Amniotic stem cell (primary cell): ENCODE data around the gene VPS54.
"Not testable (repeated sequence)": the region's sequence is repeated elsewhere in the genome, so short reads cannot be mapped to it uniquely, and the experiment has no call there.

Experiments used
- DNase-seq: peaks from one replicate; lab custom pipeline; 2025; lab: John Stamatoyannopoulos, UW

VPS54 gene

GRCh38 chr2:63992061-63992685, 27.1 kb downstream of the VPS54 start:
- no peak for DNase-seq

DNA sequence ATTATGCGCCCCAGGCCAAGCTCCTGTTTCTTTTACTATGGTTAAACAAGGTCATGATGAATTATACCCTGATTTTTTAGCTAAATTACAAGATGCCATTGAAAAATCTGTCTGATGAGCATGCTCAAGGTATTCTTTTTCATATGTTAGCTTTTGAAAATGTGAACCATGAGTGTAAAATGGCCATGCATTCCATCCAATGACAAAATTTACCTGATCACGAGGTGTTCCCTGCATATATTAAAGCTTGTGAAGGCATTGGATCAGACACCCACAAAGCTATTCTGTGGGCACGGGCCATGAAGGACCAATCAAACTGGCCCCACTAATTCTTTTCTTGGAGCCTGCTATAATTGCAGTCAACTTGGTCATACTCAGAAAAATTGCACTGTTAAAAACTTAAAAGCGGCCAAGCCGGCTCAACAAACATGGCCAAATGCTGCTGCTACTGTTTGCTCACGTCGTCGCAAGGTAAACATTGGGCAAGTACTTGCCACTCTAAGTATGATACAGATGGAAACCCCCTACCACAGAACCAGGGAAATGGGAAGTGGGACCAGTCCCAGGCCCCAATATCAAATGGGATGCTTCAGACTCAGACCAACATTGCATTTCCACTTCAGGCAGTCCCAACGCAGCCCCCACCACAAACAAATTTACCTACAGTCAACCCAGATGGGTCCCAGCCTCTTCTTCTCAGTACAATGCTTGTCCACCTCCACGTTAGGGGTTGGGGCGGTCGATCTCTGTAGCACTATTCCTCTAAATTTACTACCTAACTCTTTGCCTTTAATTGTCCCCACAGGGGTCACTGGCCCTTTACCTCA, 27.8 kb downstream of the VPS54 start:
- not testable (repeated sequence) for DNase-seq

GRCh38 chr2:63990072-63990471, 29.2 kb downstream of the VPS54 start:
- no peak for DNase-seq

DNA sequence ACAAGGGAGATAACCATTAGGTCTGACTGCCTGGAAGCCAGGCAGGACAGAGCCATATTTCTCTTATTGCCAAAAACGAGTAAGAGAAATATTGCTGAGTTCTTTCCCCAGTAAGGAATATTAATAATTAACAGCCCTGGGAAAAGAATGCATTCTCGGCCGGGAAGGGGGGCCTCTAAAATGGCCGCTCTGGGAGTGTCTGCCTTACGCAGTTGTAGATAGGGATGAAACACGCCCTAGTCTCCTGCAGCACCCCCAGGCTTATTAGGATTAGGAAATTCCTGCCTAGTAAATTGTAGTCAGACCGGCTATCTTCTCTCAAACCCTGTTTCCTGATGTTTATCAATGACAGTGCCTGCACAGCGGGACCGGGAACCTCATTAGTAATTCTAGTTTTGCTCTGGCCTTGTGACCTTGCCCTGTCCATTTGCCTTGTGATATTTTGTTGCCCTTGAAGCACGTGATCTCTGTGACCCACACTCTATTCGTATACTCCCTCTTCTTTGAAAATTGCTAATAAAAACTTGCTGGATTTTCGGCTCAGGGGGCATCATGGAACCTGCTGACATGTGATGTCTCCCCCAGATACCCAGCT, 30.3 kb downstream of the VPS54 start:
- DNase-seq = not testable (repeated sequence)

- DNase-seq = no peak
These were observed 34.4 kb downstream of the VPS54 start for GRCh38 chr2:63984606-63985359.

DNA sequence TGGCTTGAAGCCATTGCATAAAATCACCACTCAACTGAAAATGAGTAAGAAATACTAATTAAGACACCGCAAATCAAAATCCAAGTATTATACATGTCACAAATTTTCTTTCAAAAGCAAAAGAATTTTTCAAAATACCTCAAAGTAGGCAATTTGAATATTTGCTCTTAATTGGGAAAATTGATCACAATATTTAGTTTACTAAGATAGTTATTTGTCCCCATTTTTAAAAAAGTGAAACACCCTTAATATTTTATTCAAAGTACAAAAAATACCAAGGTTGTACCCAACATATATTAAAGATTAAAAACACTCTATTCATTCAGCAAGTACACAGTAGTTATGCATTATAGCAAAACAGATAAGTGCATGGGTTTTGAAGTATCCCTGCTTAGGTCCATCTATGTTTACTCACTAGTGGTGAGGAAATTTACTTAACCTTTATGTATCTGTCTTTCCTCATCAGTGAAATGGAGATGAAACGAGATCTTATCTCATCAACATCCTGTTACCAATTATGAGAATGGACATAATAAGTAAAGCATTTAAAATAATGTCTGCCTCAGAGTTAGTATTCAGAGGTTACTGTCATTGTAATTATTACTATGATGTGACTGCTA, 35.1 kb downstream of the VPS54 start:
- no peak for DNase-seq

DNA sequence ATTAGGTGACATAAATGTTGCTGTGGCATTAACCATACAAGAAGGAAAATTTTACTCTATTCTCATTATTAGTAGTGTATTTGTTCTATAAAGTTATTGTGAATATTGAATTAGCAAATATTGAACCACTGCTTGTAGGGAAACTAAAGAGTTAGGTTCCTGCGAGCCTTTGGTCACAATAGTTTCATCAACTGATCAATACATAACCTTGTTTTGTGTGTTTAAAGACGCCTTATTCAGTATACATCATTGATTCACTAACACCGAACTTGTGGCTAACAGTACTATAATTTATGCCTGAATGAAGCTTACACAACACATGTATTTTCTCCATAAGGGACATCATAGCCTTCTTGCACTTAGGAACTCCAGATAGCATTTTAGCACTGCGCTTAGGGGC, 36.9 kb downstream of the VPS54 start:
- DNase-seq = no peak

DNA sequence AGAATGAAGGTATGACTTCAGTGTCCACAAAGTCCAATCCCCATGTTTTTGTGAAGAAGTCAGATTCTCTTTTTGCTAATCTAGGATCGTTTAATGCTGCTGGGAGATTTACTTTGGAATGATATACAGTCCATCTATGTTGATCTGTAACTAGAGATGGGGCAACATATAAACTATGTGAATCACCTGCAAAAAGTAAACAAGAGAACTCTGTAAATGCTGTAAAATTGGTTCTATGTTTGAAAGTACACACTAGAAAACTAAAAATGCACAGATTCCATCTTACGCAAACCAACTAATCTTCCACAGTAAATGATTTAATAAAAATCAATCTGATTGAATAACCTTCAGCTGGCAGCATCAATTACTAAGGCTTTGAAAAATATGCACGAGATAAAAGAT, 37.5 kb downstream of the VPS54 start:
- DNase-seq = no peak

GRCh38 chr2:63980794-63981193, 38.4 kb downstream of the VPS54 start:
- no peak for DNase-seq

DNA sequence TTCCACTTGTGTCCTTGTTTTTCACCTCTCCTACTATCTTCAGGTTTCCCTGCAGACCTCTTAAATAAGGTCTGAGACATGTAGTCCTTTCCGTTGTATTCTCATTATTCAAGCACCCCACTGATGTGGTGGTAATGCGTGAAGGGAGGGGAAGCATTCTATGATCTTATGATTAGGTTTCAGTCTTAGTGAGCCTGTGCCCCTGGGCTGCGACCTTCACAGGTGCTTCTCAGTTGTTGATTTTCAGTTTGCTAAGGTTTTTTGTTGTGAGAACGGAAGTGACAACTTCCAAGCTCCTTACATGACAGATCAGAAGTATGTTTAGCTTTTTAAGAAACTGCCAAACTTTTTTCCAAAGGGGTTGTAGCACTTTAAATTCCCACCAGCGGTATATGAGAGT, 41.3 kb downstream of the VPS54 start:
- DNase-seq = no peak

DNA sequence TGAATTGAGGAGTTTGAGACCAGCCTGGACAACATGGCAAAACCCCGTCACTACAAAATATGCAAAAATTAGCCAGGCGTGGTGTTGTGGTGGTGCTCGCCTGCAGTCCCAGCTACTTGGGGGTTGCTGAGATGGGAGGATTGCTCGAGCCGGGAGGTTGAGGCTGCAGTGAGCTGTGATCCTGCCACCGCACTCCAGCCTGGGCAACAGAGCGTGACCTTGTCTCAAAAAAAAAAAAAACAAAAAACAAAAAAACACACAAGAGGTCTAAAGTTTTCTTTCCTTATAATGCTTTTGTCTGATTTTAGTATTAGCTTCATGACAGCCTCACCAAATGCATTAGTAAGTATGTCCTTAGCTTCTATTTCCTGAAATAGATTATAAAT, 43.1 kb downstream of the VPS54 start:
- no peak for DNase-seq

- no peak for DNase-seq
These were observed 43.6 kb downstream of the VPS54 start for GRCh38 chr2:63975437-63976124.

DNA sequence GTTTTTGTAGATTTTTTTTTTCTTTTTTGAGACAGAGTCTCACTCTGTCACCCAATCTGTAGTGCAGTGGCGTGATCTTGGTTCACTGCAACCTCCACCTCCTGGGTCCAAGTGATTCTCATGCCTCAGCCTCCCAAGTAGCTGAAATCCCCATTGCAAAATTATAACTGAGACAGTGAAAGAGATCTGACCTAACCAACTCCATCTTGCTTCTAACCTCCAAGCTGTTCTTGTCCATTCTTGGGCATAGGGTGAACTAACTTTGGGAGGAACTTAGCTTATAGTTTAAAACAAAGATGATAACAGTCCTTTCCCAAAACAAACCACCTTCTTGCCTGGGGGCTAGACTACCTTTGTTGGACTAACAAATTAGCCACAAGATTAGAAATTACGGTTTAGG, 44.2 kb downstream of the VPS54 start:
- not testable (repeated sequence) for DNase-seq

- DNase-seq = no peak
These were observed 57.0 kb downstream of the VPS54 start for GRCh38 chr2:63962186-63962585.

- DNase-seq = no peak
These were observed 68.8 kb downstream of the VPS54 start for GRCh38 chr2:63950414-63950813.

- DNase-seq = no peak
These were observed 76.4 kb downstream of the VPS54 start for GRCh38 chr2:63942788-63943187.

GRCh38 chr2:63932104-63932503, 87.1 kb downstream of the VPS54 start:
- DNase-seq = not testable (repeated sequence)

GRCh38 chr2:63926815-63927214, 92.4 kb downstream of the VPS54 start:
- DNase-seq = no peak

DNA sequence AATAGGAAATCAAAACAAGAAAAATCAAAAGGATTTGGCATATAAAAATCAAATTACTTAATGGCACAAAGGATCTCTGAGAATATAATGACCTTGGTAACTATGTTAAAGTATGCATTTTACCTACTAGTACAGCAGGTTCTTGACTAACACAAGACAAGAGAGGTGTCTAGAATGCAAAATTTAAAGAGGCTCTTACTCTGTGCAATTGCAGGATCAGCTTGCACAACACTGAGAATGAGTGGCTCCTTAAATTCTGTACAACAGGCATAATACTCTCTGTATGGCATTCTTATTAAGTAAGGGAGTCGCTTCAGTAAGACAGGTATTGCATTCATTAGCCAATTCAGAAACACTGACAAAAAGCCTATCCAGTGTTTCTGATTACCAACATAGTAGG, 104.9 kb downstream of the VPS54 start:
- no peak for DNase-seq

DNA sequence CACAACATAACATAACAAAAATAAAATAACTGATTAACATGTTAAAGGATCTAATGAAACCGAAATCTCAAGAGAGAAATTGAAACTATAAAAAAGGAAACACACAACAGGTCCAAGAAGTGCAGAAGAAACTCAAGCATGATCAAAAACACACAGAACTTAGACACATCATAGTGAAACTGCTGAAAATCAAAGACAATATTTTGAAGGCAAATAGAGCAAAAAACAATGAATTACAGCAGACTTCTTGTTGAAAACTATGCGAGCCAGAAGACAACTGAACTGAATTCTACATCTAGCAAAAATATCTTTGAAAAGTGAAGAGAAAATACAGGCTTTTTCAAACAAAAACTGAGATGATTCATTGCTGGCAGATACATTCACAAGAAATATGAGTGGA, 116.2 kb downstream of the VPS54 start:
- no peak for DNase-seq

GRCh38 chr2:63902149-63902548, 117.1 kb downstream of the VPS54 start:
- no peak for DNase-seq

DNA sequence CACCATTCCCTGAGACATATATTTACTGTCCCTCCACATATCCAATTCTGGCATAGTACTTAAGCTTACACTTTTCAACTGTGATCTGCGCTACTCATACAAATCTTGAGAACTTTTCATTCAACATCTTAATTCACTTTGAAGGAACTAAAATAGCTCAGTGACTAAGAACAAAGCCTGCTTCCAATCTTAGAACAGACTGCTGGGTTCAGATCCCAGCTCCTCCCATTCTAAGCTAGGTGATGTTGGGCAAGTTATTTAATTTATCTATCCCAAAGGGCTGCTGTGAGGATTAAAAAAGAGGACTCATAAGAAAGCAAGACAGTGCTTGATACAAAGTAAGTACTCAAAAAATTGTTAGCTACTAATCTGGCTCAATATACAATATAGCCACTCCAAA, 119.6 kb downstream of the VPS54 start:
- no peak for DNase-seq
